WTC11 (cell line): Measurements from ENCODE around the gene PAIP1. TPM values are rescaled to one million over a fixed set of nuclear protein-coding genes. Genes with fewer than 3 reads are reported as not detected.

ENCODE experiments used
- ATAC-seq: fragments of 200-7000 bp; cut with Tn5 transposase; 2 replicates; pipeline ENCODE4 v1.10.0; 2021; ENCODE audit warnings: mild to moderate bottlenecking, moderate library complexity
- CTCF ChIA-PET: fragments of 300-600 bp; sonication (Branson Sonifier 250); formaldehyde crosslinking; loops from one replicate; lab custom pipeline; 2021; ENCODE audit warnings: antibody characterized with exemption; lab: Charles Lee
- POLR2A ChIA-PET: fragments of 350-600 bp; sonication (Branson Sonifier 250); formaldehyde crosslinking; loops from one replicate; lab custom pipeline; 2021; ENCODE audit warnings: antibody characterized with exemption; lab: Charles Lee
- DNase-seq: peaks from one replicate; pipeline ENCODE4 v3.0.0; 2021; ENCODE audit warnings: low spot score
- H3K27ac Mint-ChIP-seq: 2 replicates; pipeline ENCODE4 v1.8.0; 2021; ENCODE audit warnings: mixed read lengths
- H3K27me3 Mint-ChIP-seq: 2 replicates; pipeline ENCODE4 v1.8.0; 2021; ENCODE audit warnings: low read depth, mild to moderate bottlenecking, moderate library complexity, mixed read lengths
- H3K36me3 Mint-ChIP-seq: 2 replicates; pipeline ENCODE4 v1.8.0; 2021; ENCODE audit warnings: mixed read lengths
- H3K4me1 Mint-ChIP-seq: 2 replicates; pipeline ENCODE4 v1.8.0; 2022; ENCODE audit warnings: mixed read lengths
- H3K4me3 Mint-ChIP-seq: 2 replicates; pipeline ENCODE4 v1.8.0; 2021; ENCODE audit warnings: mild to moderate bottlenecking, moderate library complexity, mixed read lengths
- H3K9me3 Mint-ChIP-seq: 2 replicates; pipeline ENCODE4 v1.8.0; 2021; ENCODE audit warnings: mixed read lengths
- ATF6 ChIP-seq: sonication (generic); formaldehyde crosslinking; IDR thresholded peaks from 2 replicates; pipeline ENCODE4 v1.8.1; 2023; ENCODE audit warnings: mild to moderate bottlenecking, missing genetic modification reagents
- GABPB1 ChIP-seq: sonication (generic); formaldehyde crosslinking; IDR thresholded peaks from 2 replicates; pipeline ENCODE4 v1.8.1; 2023; ENCODE audit warnings: mild to moderate bottlenecking, missing genetic modification reagents
- MYBL2 ChIP-seq: sonication (generic); formaldehyde crosslinking; IDR thresholded peaks from 2 replicates; pipeline ENCODE4 v1.8.1; 2023; ENCODE audit warnings: mild to moderate bottlenecking, moderate library complexity, missing genetic modification reagents
- SMAD4 ChIP-seq: sonication (generic); formaldehyde crosslinking; IDR thresholded peaks from 2 replicates; pipeline ENCODE4 v1.8.0; 2022; ENCODE audit warnings: mild to moderate bottlenecking, missing genetic modification reagents
- TP53 ChIP-seq: sonication (generic); formaldehyde crosslinking; IDR thresholded peaks from 2 replicates; pipeline ENCODE4 v1.8.1; 2023; ENCODE audit warnings: mild to moderate bottlenecking, missing genetic modification reagents
- ZNF512 ChIP-seq: sonication (generic); formaldehyde crosslinking; IDR thresholded peaks from 2 replicates; pipeline ENCODE4 v1.8.1; 2022; ENCODE audit warnings: missing genetic modification reagents, borderline replicate concordance
- ZSCAN18 ChIP-seq: fragments of 250-450 bp; sonication (Bioruptor Pico); IDR thresholded peaks from 2 replicates; pipeline ENCODE4 v2.1.2; 2022; ENCODE audit warnings: mild to moderate bottlenecking, moderate library complexity
- total RNA-seq: library from RNA; stranded (reverse); gene quantifications from 3 replicates; pipeline ENCODE4 v1.2.3, GENCODE V29; 2021
- TF ChIP-seq, protein P1 (sequence below): sonication (generic); formaldehyde crosslinking; IDR thresholded peaks from 2 replicates; pipeline ENCODE4 v1.8.1; 2023; ENCODE audit warnings: mild to moderate bottlenecking, moderate library complexity, missing genetic modification reagents
- TF ChIP-seq, protein P2 (sequence below): sonication (generic); formaldehyde crosslinking; conservative IDR thresholded peaks from 2 replicates; pipeline ENCODE4 v1.8.1; 2023; ENCODE audit warnings: mild to moderate bottlenecking, low read depth, missing genetic modification reagents, moderate library complexity
- TF ChIP-seq, protein P3 (sequence below): sonication (generic); formaldehyde crosslinking; IDR thresholded peaks from 2 replicates; pipeline ENCODE4 v1.8.0; 2022; ENCODE audit warnings: missing genetic modification reagents

The PAIP1 gene
- total RNA-seq, 1 experiment from 2014 or later = 82.5 TPM

DNA sequence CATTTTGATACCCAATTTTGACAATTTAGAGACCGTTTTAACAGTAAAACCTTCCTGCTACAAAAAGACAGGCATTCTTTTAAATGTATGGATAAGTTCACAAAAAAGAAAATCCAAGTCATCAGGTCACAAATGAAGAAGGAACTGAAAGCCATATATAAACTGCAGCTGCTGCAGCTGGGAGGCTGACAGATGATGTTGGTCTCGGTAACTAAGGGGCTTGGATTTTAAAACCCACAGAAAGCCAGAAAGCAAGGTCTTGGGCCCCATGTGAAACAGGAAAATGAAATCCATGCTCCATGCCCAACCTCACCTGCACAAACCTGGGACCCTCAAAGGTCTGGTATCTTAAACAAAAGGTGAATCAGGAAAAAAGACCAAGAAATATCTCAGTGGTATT is 26.2 kb downstream of the PAIP1 start:
- Mint-ChIP-seq H3K9me3 (no peaks in the 10 kb centered on the region), H3K4me3 (no peak overlapping the region), H3K36me3 (peaks cover 74% of the 10 kb centered on the region), H3K27me3 (no peaks in the 10 kb centered on the region), H3K4me1 (no peaks in the 10 kb centered on the region), H3K27ac (no peak overlapping the region)
- TF ChIP-seq, protein P1, sequence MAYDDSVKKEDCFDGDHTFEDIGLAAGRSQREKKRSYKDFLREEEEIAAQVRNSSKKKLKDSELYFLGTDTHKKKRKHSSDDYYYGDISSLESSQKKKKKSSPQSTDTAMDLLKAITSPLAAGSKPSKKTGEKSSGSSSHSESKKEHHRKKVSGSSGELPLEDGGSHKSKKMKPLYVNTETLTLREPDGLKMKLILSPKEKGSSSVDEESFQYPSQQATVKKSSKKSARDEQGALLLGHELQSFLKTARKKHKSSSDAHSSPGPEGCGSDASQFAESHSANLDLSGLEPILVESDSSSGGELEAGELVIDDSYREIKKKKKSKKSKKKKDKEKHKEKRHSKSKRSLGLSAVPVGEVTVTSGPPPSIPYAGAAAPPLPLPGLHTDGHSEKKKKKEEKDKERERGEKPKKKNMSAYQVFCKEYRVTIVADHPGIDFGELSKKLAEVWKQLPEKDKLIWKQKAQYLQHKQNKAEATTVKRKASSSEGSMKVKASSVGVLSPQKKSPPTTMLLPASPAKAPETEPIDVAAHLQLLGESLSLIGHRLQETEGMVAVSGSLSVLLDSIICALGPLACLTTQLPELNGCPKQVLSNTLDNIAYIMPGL (CRISPR knock-in tag) = no peak
- TF ChIP-seq, protein P2, sequence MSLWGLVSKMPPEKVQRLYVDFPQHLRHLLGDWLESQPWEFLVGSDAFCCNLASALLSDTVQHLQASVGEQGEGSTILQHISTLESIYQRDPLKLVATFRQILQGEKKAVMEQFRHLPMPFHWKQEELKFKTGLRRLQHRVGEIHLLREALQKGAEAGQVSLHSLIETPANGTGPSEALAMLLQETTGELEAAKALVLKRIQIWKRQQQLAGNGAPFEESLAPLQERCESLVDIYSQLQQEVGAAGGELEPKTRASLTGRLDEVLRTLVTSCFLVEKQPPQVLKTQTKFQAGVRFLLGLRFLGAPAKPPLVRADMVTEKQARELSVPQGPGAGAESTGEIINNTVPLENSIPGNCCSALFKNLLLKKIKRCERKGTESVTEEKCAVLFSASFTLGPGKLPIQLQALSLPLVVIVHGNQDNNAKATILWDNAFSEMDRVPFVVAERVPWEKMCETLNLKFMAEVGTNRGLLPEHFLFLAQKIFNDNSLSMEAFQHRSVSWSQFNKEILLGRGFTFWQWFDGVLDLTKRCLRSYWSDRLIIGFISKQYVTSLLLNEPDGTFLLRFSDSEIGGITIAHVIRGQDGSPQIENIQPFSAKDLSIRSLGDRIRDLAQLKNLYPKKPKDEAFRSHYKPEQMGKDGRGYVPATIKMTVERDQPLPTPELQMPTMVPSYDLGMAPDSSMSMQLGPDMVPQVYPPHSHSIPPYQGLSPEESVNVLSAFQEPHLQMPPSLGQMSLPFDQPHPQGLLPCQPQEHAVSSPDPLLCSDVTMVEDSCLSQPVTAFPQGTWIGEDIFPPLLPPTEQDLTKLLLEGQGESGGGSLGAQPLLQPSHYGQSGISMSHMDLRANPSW = no peak
- TF ChIP-seq ZSCAN18 (CRISPR knock-in tag) = no peak
- TF ChIP-seq, protein P3, sequence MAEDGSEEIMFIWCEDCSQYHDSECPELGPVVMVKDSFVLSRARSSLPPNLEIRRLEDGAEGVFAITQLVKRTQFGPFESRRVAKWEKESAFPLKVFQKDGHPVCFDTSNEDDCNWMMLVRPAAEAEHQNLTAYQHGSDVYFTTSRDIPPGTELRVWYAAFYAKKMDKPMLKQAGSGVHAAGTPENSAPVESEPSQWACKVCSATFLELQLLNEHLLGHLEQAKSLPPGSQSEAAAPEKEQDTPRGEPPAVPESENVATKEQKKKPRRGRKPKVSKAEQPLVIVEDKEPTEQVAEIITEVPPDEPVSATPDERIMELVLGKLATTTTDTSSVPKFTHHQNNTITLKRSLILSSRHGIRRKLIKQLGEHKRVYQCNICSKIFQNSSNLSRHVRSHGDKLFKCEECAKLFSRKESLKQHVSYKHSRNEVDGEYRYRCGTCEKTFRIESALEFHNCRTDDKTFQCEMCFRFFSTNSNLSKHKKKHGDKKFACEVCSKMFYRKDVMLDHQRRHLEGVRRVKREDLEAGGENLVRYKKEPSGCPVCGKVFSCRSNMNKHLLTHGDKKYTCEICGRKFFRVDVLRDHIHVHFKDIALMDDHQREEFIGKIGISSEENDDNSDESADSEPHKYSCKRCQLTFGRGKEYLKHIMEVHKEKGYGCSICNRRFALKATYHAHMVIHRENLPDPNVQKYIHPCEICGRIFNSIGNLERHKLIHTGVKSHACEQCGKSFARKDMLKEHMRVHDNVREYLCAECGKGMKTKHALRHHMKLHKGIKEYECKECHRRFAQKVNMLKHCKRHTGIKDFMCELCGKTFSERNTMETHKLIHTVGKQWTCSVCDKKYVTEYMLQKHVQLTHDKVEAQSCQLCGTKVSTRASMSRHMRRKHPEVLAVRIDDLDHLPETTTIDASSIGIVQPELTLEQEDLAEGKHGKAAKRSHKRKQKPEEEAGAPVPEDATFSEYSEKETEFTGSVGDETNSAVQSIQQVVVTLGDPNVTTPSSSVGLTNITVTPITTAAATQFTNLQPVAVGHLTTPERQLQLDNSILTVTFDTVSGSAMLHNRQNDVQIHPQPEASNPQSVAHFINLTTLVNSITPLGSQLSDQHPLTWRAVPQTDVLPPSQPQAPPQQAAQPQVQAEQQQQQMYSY = no peak
- TF ChIP-seq ATF6 (CRISPR knock-in tag) = no peak
- no peak for TF ChIP-seq MYBL2 (CRISPR knock-in tag)
- no peak for TF ChIP-seq SMAD4 (CRISPR knock-in tag)
- DNase-seq (no peak), ATAC-seq (no peak)
- CTCF ChIA-PET = interaction anchor here (3.6 kb wide), 1 partner anchor 46 kb away, joined by 9 read pairs; the partner anchor contains the start of gene TMEM267
- POLR2A ChIA-PET = no interaction called here

- Mint-ChIP-seq H3K4me3 (no peak overlapping the region), H3K27me3 (no peaks in the 10 kb centered on the region), H3K4me1 (no peaks in the 10 kb centered on the region), H3K27ac (no peak overlapping the region), H3K36me3 (peaks cover 42% of the 10 kb centered on the region), H3K9me3 (peaks cover 3% of the 10 kb centered on the region)
- POLR2A ChIA-PET = no interaction called here
- ATAC-seq = no peak
- TF ChIP-seq GABPB1 (no peak), ZNF512 (no peak), TP53 (CRISPR knock-in tag) (no peak)
- TF ChIP-seq, protein P1 (CRISPR knock-in tag) = no peak
- CTCF ChIA-PET = no interaction called here
- no peak for DNase-seq
Measured at GRCh38 chr5:43523662-43524072, 33.2 kb downstream of the PAIP1 start.
